Ovary (tissue), 9 donors: ENCODE results near the gene CTSG. TPM values are rescaled to one million over a fixed set of nuclear protein-coding genes. Genes with fewer than 3 reads are reported as not detected.
"Not testable (repeated sequence)": the region's sequence is repeated elsewhere in the genome, so short reads cannot be mapped to it uniquely, and the experiment has no call there.

ENCODE experiments used
- DNase-seq, 5 donors: peaks; one replicate each; pipeline ENCODE4 v3.0.0-alpha.2; 2019 to 2020
- H3K27ac ChIP-seq, 2 donors: fragments of 200-600 bp; one replicate each; pipeline versions ENCODE4 v1.5.1 to v1.8.0; 2019 to 2022
- H3K27me3 ChIP-seq: fragments of 200-600 bp; one replicate; pipeline ENCODE4 v1.8.0; 2022
- H3K36me3 ChIP-seq: fragments of 200-600 bp; sonication (generic); one replicate; pipeline ENCODE4 v1.5.1; 2019
- H3K4me1 ChIP-seq: one replicate; pipeline ENCODE4 v1.8.1; 2013; ENCODE audit warnings: mild to moderate bottlenecking, moderate library complexity; ENCODE audit not compliant: insufficient read depth
- H3K4me3 ChIP-seq: fragments of 200-600 bp; sonication (generic); one replicate; pipeline ENCODE4 v1.5.1; 2017
- H3K9me3 ChIP-seq, 2 donors: fragments of 200-600 bp in 1 of 2; sonication (generic) in 1 of 2; one replicate each; pipeline versions ENCODE4 v1.5.1 to v1.8.1; 2013 to 2019; ENCODE audit warnings: mild to moderate bottlenecking in 1 of 2, moderate library complexity in 1 of 2
- CTCF ChIP-seq, 3 donors: fragments of 450-650 bp in 2 of 3; fragments of 200-600 bp in 1 of 3; IDR thresholded peaks; one replicate each; pipeline versions ENCODE4 v1.5.1 to v1.8.0; 2016 to 2022; ENCODE audit warnings: antibody characterized with exemption in 3 of 3, mild to moderate bottlenecking in 1 of 3
- EP300 ChIP-seq: sonication (generic); formaldehyde crosslinking; IDR thresholded peaks from one replicate; pipeline ENCODE4 v1.6.1; 2017; ENCODE audit warnings: antibody characterized with exemption
- POLR2A ChIP-seq: fragments of 450-650 bp; IDR thresholded peaks from one replicate; pipeline ENCODE4 v1.6.1; 2017; ENCODE audit warnings: antibody characterized with exemption, mild to moderate bottlenecking, moderate library complexity
- WGBS, 3 donors: extraction: QIAGEN DNeasy Blood & Tissue Kit in 1 of 3; methylation state at CpG; one replicate each; pipeline versions ENCODE4 v1.1.5 to v1.1.7; 2013 to 2017; 5-methylcytosine and 5-hydroxymethylcytosine counted together
- intact Hi-C, 4 donors: fragments of 100-400 bp; cut with DNase I; formaldehyde crosslinking; loops; one replicate each; pipeline versions ENCODE4 v1.11.0 to v1.15.1; 2022 to 2023
- polyA plus RNA-seq, 2 donors: library from polyadenylated mRNA; stranded (reverse); fragments of 200-250 nt in 1 of 2; fragments of 350-450 nt in 1 of 2; fragmentation: Illumina TruSeq in 1 of 2; extraction: RNeasy Lipid Tissue Mini Kit (QIAGEN cat#74804) in 1 of 2; gene quantifications; one replicate each; pipeline ENCODE4 v1.2.3, GENCODE V29; 2013 to 2014
- total RNA-seq, 7 donors: library from RNA; depleted of rRNA in 2 of 7; stranded (reverse); fragments of >200 nt in 2 of 7; fragmentation: NEBNext Ultra II Directional in 3 of 7; extraction: Animal tissue kit (Norgen Biotek cat#: 25700) in 3 of 7; gene quantifications; one replicate each; pipeline versions ENCODE4 v1.1.0 to v1.2.4, GENCODE V29; 2016 to 2023
- donor health status: DM: no; HTN: no; CAD: no; lungs with moderate emphysema.
- donor health status: DM: no; HTN: no; CAD: no.
- donor health status: Bipolar disorder and iron deficiency.
- donor health status: DM: yes; HTN: yes; CAD: no.
- donor health status: DM: no; HTN: no; CAD: no.
- donor health status: DM: yes; HTN: yes; CAD: no.

Gene CTSG
- total and polyA plus RNA-seq, 9 donors = 0.34 to 7.5 (median 1.3) TPM; not detected in 3

DNA sequence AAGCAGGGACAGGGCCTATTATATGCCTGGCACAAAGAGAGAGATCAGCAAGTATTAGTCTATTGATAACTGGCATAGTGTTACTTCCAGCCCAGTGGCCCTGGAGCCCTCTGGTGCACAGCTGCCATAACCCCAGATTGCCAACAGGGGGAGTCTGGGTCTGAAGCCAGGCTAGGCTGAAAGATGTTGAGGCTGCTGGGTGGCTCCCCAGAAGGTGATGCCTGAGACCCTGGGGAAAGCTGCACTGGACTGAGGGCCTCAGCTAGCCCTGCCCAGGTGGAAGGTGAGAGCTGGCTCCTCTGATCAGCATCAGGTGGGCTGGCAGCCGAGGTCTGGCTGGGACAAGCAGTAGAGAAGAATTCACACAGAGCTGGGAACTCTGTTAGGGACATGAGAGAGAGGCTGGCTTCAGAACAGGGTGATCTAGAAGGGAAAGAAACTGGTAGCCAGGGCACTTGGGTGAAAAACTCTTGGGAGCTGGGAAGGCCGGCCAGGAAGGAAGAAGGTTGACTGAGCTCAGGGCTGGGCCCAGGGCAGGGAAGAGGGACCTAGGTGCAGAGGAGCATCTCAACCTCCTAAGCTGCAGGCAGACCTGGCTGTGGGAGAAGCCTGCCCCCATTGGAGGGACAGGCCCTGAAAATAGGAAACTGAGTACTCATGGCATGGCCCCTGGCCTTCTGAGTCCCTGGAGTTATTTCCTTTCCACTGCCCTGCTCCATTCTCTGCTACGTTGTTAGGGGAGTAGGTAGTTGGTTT, 29.6 kb upstream of the CTSG start:
- intact Hi-C loops = no loop called here
- Histone ChIP-seq H3K9me3 (no peaks in the 10 kb centered on the region), H3K4me3 (no peak overlapping the region), H3K36me3 (no peaks in the 10 kb centered on the region), H3K4me1 (no peaks in the 10 kb centered on the region), H3K27ac (no peak overlapping the region), H3K27me3 (no peaks in the 10 kb centered on the region)
- WGBS, 3 donors = 34 to 40% (median 39%) methylated on average over 3 of the region's 3 CpGs
- DNase-seq = no peak
- TF ChIP-seq POLR2A = no peak
- TF ChIP-seq CTCF (IDR thresholded peaks at IDR 0.05) = no peak
- no peak for TF ChIP-seq EP300

DNA sequence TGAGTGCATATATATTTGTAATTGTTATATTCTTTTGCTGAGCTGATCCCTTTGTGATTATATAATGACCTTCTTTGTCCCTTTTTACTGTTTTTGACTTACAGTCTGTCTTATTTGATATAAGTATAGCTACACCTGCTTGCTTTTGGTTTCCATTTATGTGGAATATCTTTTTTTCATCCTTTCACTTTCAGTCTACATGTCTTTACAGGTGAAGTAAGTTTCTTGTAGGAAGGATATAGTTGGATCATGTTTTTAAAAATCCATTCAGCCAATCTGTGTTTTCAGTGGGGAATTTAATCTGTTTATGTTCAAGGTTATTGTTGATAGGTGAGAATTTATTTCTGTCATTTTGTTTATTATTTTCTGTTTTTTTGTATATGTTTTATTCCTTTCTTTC, 21.4 kb upstream of the CTSG start:
- no peaks in the 10 kb centered on the region for H3K27me3 ChIP-seq
- no peaks in the 10 kb centered on the region for H3K36me3 ChIP-seq
- H3K27ac ChIP-seq = no peak overlapping the region
- H3K9me3 ChIP-seq = no peaks in the 10 kb centered on the region
- no peak for DNase-seq
- TF ChIP-seq POLR2A (no peak), CTCF (IDR thresholded peaks at IDR 0.05) (no peak), EP300 (no peak)
- H3K4me1 ChIP-seq = no peaks in the 10 kb centered on the region
- intact Hi-C loops = no loop called here
- no peak overlapping the region for H3K4me3 ChIP-seq

DNA sequence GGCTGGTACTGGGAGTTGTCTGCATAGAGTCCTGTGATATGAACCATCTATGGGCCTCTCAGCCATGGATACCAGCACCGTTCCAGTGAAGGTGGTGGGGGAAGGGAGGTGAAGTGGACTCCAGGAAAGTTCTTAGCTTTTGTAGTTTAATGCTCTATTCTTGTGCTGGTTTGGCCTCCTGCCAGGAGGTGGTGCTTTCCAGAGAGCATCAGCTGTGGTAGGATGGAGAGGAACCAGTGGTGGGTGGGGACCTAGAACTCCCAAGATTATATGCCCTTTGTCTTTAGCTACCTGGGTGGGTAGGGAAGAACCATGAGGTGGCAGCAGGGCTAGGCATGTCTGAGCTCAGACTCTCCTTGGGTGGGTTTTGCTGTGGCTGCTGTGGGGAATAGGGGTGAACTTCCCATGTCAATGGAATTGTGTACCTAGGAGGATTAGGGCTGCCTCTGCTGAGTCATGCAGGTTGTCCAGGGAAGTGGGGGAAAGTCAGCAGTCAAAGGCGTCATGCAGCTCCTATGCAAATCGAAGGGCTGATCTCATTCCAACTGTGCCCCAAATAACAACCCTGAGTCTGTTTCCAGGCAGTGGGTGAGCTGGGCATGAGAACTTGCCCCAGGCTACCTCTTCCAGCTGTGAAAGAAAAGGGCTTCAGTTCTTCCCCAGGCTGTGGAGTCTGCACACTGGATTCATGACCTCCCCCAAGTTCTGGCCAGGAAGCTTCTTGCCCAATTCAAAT, 19.2 kb upstream of the CTSG start:
- intact Hi-C loops = no loop called here
- TF ChIP-seq POLR2A (no peak), EP300 (no peak), CTCF (IDR thresholded peaks at IDR 0.05) (no peak)
- DNase-seq = no peak
- no peak overlapping the region for H3K4me3 ChIP-seq
- H3K9me3 ChIP-seq = no peaks in the 10 kb centered on the region
- H3K36me3 ChIP-seq = no peaks in the 10 kb centered on the region
- WGBS, 3 donors = 57 to 87% (median 77%) methylated on average over 3 of the region's 3 CpGs
- no peak overlapping the region for H3K27ac ChIP-seq
- H3K4me1 ChIP-seq = no peaks in the 10 kb centered on the region
- H3K27me3 ChIP-seq = no peaks in the 10 kb centered on the region

DNA sequence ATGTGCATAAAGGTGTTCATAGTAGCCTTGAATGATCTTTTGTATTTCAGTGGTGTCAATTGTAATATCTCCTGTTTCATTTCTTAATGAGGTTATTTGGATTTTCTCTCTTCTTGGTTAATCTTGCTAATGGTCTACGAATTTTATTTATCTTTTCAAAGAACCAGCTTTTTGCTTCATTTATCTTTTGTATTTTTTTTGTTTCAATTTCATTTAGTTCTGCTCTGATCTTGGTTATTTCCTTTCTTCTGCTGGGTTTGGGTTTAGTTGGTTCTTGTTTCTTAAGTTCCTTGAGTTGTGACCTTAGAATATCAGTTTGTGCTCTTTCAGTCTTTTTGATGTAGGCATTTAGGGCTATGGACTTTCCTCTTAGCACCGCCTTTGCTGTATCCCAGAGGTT, 15.0 kb upstream of the CTSG start:
- 68 to 73% (median 69%) methylated on average over 2 of the region's 2 CpGs for WGBS, 3 donors
- H3K4me1 ChIP-seq, H3K36me3 ChIP-seq, H3K9me3 ChIP-seq, intact Hi-C loops, H3K27ac ChIP-seq, H3K27me3 ChIP-seq, H3K4me3 ChIP-seq, DNase-seq: not testable (repeated sequence)

DNA sequence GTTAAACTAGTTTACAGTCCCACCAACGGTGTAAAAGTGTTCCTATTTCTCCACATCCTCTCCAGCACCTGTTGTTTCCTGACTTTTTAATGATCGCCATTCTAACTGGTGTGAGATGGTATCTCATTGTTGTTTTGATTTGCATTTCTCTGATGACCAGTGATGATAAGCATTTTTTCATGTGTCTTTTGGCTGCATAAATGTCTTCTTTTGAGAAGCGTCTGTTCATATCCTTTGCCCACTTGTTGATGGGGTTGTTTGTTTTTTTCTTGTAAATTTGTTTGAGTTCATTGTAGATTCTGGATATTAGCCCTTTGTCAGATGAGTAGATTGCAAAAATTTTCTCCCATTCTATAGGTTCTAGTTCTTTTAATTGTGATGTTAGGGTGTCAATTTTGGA, 8.4 kb upstream of the CTSG start:
- H3K27me3 ChIP-seq, H3K4me3 ChIP-seq, intact Hi-C loops, DNase-seq, H3K4me1 ChIP-seq, H3K36me3 ChIP-seq, H3K27ac ChIP-seq, H3K9me3 ChIP-seq: not testable (repeated sequence)
- whole genome bisulfite sequencing, 3 donors = 75 to 96% (median 89%) methylated on average over 2 to 3 of the region's 3 CpGs
